Measurements from ENCODE around the gene CAAP1. TPM values are rescaled to one million over a fixed set of nuclear protein-coding genes. Genes with fewer than 3 reads are reported as not detected.

The CAAP1 gene
- 27.3 TPM for total RNA-seq
- 10.4 TPM for polyA plus RNA-seq

DNA sequence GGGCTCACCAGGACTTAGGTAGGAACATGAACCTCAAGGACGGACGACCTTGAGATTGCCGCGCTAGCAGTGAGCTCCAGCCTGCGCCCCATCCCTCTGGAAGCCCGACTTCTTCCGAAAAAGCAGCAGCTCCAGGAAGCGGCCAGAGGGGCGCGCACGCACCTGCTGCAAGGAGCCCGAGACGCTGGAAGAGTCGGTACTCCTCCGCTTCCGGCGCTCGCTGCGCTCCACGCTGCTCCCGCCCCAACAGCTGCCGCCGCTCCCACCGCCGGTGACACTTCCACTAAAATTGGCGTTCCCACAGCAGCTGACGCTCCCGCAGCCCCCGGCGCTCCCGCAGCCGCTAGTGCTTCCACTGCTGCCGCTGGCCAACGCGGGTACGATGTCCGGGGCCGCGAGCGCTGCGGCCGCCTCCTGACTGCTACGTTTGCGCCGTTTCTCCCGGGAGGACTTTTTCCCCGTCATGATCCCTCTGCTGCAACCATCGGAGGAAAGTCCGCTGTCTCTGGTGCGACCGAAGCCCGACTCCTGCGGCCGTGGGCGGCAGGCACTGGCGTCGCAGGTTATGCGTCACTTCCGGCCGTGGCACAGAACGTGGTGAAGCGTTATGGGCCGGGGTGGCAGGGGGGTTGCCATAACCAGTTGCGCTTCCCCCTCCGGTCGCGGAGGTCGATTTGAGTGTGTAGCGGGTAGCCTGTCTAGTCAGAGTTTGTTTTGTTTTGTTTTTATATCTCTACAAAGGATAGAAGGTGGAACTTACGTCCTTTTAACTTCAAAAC is at the start of gene CAAP1:
Gene CAAP1 (minus strand): TSS at position 552 of the 779 bp plus-strand sequence. CDS start 87 bp downstream, at position 465.
- Histone ChIP-seq H3K4me1 (ENCODE audit: insufficient read depth) (no peaks in the 10 kb centered on the region), H3K36me3 (ENCODE audit: insufficient read depth) (no peaks in the 10 kb centered on the region), H3K27ac (ENCODE audit: low read depth) (peak within 1 kb of the TSS; percentile 93), H3K4me3 (ENCODE audit: low read depth, low read length) (peak within 1 kb of the TSS; percentile 90)
- peak; percentile 89 for DNase-seq (ENCODE audit: extremely low spot score)
- WGBS = under 1% methylated on average over 70 of the region's 70 CpGs

- H3K4me3 ChIP-seq (ENCODE audit: low read depth, low read length) = no peak overlapping the region
- no peak overlapping the region for H3K27ac ChIP-seq (ENCODE audit: low read depth)
- 93% methylated on average over 1 of the region's 1 CpG for WGBS
- peaks cover 4% of the 10 kb centered on the region for H3K4me1 ChIP-seq (ENCODE audit: insufficient read depth)
- DNase-seq (ENCODE audit: extremely low spot score) = no peak
- peaks cover 2% of the 10 kb centered on the region for H3K36me3 ChIP-seq (ENCODE audit: insufficient read depth)
Observed at GRCh38 chr9:26940779-26941178, 48.2 kb upstream of the CAAP1 start.

- H3K4me3 ChIP-seq (ENCODE audit: low read depth, low read length) = no peak overlapping the region
- H3K4me1 ChIP-seq (ENCODE audit: insufficient read depth) = peaks cover 2% of the 10 kb centered on the region
- no peak overlapping the region for H3K27ac ChIP-seq (ENCODE audit: low read depth)
- 83% methylated on average over 3 of the region's 3 CpGs for WGBS
- DNase-seq (ENCODE audit: extremely low spot score) = no peak
- H3K36me3 ChIP-seq (ENCODE audit: insufficient read depth) = peaks cover 2% of the 10 kb centered on the region
Observed at GRCh38 chr9:26939955-26940711, 47.5 kb upstream of the CAAP1 start.

DNA sequence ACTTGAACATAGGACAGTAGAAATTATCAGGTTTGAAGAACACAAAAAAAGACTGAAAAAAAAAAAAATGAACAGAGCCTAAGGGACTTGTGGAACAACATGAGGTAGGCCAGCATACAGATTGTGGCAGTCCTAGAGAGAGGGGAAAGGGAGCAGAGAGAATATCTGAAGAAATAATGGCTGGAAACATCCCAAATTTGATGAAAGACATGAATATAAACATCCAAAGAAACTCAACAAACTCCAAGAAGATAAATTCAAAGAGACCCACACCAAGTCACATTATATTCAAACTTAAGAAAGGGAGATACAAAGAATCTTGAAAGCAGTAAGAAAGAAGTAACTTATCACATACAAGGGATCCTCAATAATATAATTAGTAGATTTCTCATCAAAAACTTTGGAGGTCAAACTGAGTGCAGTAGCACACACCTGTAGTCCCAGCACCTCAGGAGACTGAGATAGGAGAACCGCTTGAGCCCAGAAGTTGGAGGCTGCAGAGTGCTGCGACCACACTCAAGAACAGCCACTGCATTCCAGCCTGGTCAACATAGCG is 45.3 kb upstream of the CAAP1 start:
- WGBS = 99% methylated on average over 3 of the region's 3 CpGs

GRCh38 chr9:26935847-26936246 is 43.2 kb upstream of the CAAP1 start:
- H3K27ac ChIP-seq (ENCODE audit: low read depth) = no peak overlapping the region
- no peaks in the 10 kb centered on the region for H3K36me3 ChIP-seq (ENCODE audit: insufficient read depth)
- no peak for DNase-seq (ENCODE audit: extremely low spot score)
- H3K4me3 ChIP-seq (ENCODE audit: low read depth, low read length) = no peak overlapping the region
- no peaks in the 10 kb centered on the region for H3K4me1 ChIP-seq (ENCODE audit: insufficient read depth)

More for the DNA sequence above, 45.3 kb upstream of the CAAP1 start:
- no peak for DNase-seq (ENCODE audit: extremely low spot score)
- Histone ChIP-seq H3K27ac (ENCODE audit: low read depth) (no peak overlapping the region), H3K4me3 (ENCODE audit: low read depth, low read length) (no peak overlapping the region), H3K4me1 (ENCODE audit: insufficient read depth) (no peaks in the 10 kb centered on the region), H3K36me3 (ENCODE audit: insufficient read depth) (no peaks in the 10 kb centered on the region)

DNA sequence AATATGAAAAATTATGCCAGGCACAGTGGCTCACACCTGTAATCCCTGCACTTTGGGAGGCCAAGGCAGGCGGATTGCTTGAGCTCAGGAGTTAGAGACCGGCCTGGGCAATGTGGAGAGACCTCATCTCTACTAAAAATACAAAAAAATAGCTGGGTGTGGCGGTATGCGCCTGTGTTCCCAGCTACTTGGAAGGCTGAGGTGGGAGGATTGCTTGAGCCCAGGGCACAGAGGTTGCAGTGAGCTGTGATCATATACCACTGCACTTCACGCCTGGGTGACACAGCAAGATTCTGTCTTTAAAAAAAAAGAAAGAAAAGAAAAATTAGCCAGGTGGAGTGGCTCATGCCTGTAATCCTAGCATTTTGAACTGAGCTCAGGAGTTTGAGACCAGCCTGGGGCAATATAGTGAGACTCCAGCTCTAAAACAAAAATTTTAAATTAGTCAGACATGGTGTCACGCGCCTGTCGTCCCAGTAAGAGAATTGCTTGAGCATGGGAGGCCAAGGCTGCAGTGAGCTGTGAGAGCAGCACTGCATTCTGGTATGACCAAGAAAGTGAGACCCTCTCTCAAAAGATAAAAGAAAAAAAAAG is 36.4 kb upstream of the CAAP1 start:
- no peak for DNase-seq (ENCODE audit: extremely low spot score)
- Histone ChIP-seq H3K36me3 (ENCODE audit: insufficient read depth) (peaks cover 2% of the 10 kb centered on the region), H3K4me3 (ENCODE audit: low read depth, low read length) (no peak overlapping the region), H3K4me1 (ENCODE audit: insufficient read depth) (no peaks in the 10 kb centered on the region), H3K27ac (ENCODE audit: low read depth) (no peak overlapping the region)
- 83% methylated on average over 8 of the region's 8 CpGs for WGBS

DNA sequence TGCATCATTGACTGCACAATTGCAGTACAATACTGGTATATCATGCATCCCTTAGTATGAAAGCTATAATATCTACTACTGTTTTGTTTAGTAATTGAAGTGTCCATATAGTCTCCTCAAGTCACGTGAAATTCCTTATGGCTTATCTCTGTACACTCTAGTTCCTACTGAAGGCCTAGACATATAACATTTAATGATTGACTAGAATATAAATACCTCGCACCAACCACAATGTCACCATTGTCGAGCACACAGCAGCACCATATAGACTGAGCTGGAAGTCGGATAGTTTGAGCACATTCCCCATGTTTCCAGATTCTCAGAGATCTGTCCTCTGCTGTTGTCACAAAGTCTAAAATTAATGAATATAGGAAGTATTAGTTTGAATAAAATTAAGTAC is 33.0 kb upstream of the CAAP1 start:
- Histone ChIP-seq H3K27ac (ENCODE audit: low read depth) (no peak overlapping the region), H3K4me1 (ENCODE audit: insufficient read depth) (no peaks in the 10 kb centered on the region), H3K36me3 (ENCODE audit: insufficient read depth) (peaks cover 8% of the 10 kb centered on the region), H3K4me3 (ENCODE audit: low read depth, low read length) (no peak overlapping the region)
- no peak for DNase-seq (ENCODE audit: extremely low spot score)
- 90% methylated on average over 4 of the region's 4 CpGs for WGBS

- no peak overlapping the region for H3K4me3 ChIP-seq (ENCODE audit: low read depth, low read length)
- no peak overlapping the region for H3K27ac ChIP-seq (ENCODE audit: low read depth)
- H3K36me3 ChIP-seq (ENCODE audit: insufficient read depth) = peaks cover 7% of the 10 kb centered on the region
- 32% methylated on average over 1 of the region's 1 CpG for WGBS
- H3K4me1 ChIP-seq (ENCODE audit: insufficient read depth) = no peaks in the 10 kb centered on the region
- no peak for DNase-seq (ENCODE audit: extremely low spot score)
Observed at GRCh38 chr9:26919698-26920097, 27.1 kb upstream of the CAAP1 start.

- Histone ChIP-seq H3K27ac (ENCODE audit: low read depth) (no peak overlapping the region), H3K36me3 (ENCODE audit: insufficient read depth) (peaks cover 1% of the 10 kb centered on the region), H3K4me1 (ENCODE audit: insufficient read depth) (no peaks in the 10 kb centered on the region), H3K4me3 (ENCODE audit: low read depth, low read length) (no peak overlapping the region)
- DNase-seq (ENCODE audit: extremely low spot score) = no peak
- 91% methylated on average over 2 of the region's 2 CpGs for WGBS
Observed at GRCh38 chr9:26913138-26913668, 20.6 kb upstream of the CAAP1 start.

GRCh38 chr9:26904671-26905070 is 12.1 kb upstream of the CAAP1 start:
- H3K4me3 ChIP-seq (ENCODE audit: low read depth, low read length) = no peak overlapping the region
- H3K36me3 ChIP-seq (ENCODE audit: insufficient read depth) = peaks cover 2% of the 10 kb centered on the region
- no peaks in the 10 kb centered on the region for H3K4me1 ChIP-seq (ENCODE audit: insufficient read depth)
- no peak overlapping the region for H3K27ac ChIP-seq (ENCODE audit: low read depth)
- WGBS = 84% methylated on average over 1 of the region's 1 CpG
- DNase-seq (ENCODE audit: extremely low spot score) = no peak

DNA sequence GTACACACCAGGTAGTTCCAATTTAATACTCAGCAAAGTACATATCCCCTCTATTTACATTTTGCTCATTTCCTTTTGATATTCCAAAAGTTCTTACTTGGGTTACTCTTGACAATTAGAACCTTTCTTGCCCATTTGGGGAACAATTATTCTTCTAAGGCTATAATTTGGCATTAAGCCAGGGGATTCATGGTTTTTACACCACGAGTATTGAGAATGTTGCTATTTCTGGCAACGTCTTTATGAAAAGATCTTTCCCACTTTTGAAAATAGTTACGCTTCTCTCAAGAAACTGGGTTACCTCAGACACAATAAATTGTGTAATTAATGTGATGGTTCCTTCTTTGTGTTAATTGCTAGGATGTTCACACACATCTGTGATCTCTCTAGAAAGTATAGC is 11.5 kb upstream of the CAAP1 start:
- Histone ChIP-seq H3K27ac (ENCODE audit: low read depth) (no peak overlapping the region), H3K36me3 (ENCODE audit: insufficient read depth) (peaks cover 2% of the 10 kb centered on the region), H3K4me3 (ENCODE audit: low read depth, low read length) (no peak overlapping the region), H3K4me1 (ENCODE audit: insufficient read depth) (no peaks in the 10 kb centered on the region)
- DNase-seq (ENCODE audit: extremely low spot score) = no peak
- WGBS = 68% methylated on average over 3 of the region's 3 CpGs

DNA sequence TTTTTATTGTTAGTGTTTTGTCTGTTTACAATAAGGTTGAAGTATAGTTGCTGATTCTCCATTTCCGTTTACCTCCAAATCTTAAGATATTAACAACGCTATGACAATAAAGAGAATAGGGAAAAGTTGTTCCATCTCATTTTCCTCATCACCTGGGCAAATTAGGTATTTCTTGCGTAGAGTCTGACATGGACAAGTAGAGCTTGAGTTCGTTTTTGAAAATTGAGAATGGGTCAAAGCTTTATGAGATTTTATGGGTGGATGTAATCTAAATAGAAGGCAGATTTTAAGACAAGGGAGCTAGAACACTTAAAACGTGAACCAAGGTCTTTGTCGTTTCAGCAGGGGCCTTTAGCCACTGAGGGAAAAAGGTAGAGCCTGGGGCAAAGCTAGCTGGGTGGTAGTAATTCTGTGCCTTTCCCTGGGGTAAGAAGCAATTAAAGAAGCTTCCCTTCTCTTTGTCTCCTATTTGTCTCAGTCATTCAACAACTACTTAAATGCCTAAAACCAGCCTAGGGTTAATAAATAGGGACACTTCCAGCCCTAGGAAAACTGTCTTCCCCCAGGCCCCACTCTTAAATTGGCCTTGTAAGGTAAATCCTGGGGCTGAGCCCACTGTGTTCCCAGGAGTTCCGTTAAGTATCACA is 551 bp upstream of the CAAP1 start:
- H3K27ac ChIP-seq (ENCODE audit: low read depth) = peak overlapping the region; percentile 63
- peak overlapping the region; percentile 90 for H3K4me3 ChIP-seq (ENCODE audit: low read depth, low read length)
- no peaks in the 10 kb centered on the region for H3K4me1 ChIP-seq (ENCODE audit: insufficient read depth)
- WGBS = 10% methylated on average over 7 of the region's 7 CpGs
- DNase-seq (ENCODE audit: extremely low spot score) = no peak
- H3K36me3 ChIP-seq (ENCODE audit: insufficient read depth) = no peaks in the 10 kb centered on the region

GRCh38 chr9:26891726-26892125 is 876 bp downstream of the CAAP1 start:
- WGBS = under 1% methylated on average over 14 of the region's 14 CpGs
- peak; percentile 8 for DNase-seq (ENCODE audit: extremely low spot score)
- H3K4me3 ChIP-seq (ENCODE audit: low read depth, low read length) = peak overlapping the region; percentile 90
- no peaks in the 10 kb centered on the region for H3K36me3 ChIP-seq (ENCODE audit: insufficient read depth)
- no peaks in the 10 kb centered on the region for H3K4me1 ChIP-seq (ENCODE audit: insufficient read depth)
- peak overlapping the region; percentile 93 for H3K27ac ChIP-seq (ENCODE audit: low read depth)
